B cell (primary cell): Measurements from ENCODE around the gene ALG8. TPM values are rescaled to one million over a fixed set of nuclear protein-coding genes. Genes with fewer than 3 reads are reported as not detected.

ENCODE experiments used
- ATAC-seq: fragments of 200-7000 bp; cut with Tn5 transposase; one replicate; pipeline ENCODE4 v1.10.0; 2021; ENCODE audit warnings: low read depth, mild to moderate bottlenecking, moderate number of reproducible peaks, moderate library complexity
- CTCF ChIA-PET: fragments of 350-600 bp; sonication (Branson Sonifier 250); formaldehyde crosslinking; loops from one replicate; lab custom pipeline; 2021; ENCODE audit warnings: antibody characterized with exemption, inconsistent platforms; lab: Charles Lee
- POLR2A ChIA-PET: fragments of 350-600 bp; sonication (Branson Sonifier 250); formaldehyde crosslinking; loops from one replicate; lab custom pipeline; 2021; ENCODE audit warnings: antibody characterized with exemption; lab: Charles Lee
- DNase-seq: peaks from one replicate; pipeline ENCODE4 v3.0.0; 2013
- H2AFZ ChIP-seq: 2 replicates; pipeline ENCODE4 v1.6.1; 2012; ENCODE audit warnings: mild to moderate bottlenecking, low read depth, low read length; ENCODE audit not compliant: insufficient read depth, poor library complexity, severe bottlenecking
- H3K27ac ChIP-seq, 2 donors: 1 replicate in 1 of 2; 2 replicates in 1 of 2; pipeline ENCODE4 v1.5.1; 2012 to 2013; ENCODE audit warnings: low read length in 2 of 2, mild to moderate bottlenecking in 2 of 2, moderate library complexity in 1 of 2
- H3K27me3 ChIP-seq, 4 experiments: fragments of 200-600 bp in 1 of 4; sonication (generic) in 1 of 4; replicated peaks in 1 of 4; 1 replicate in 2 of 4; 2 replicates in 2 of 4; pipeline versions ENCODE4 v1.6.1 to v1.7.0; 2013 to 2016; ENCODE audit warnings: low read length in 3 of 4, mild to moderate bottlenecking in 2 of 4, mixed read lengths in 1 of 4, moderate library complexity in 1 of 4; ENCODE audit not compliant: insufficient read depth in 4 of 4, control insufficient read depth in 3 of 4; ENCODE audit errors: control extremely low read depth in 1 of 4
- H3K36me3 ChIP-seq, 2 experiments: replicated peaks in 1 of 2; 1 replicate in 1 of 2; 2 replicates in 1 of 2; pipeline versions ENCODE4 v1.6.1 to v1.7.1; 2013; ENCODE audit warnings: low read length in 1 of 2; ENCODE audit not compliant: insufficient read depth in 2 of 2, control insufficient read depth in 1 of 2; ENCODE audit errors: control extremely low read depth in 1 of 2, extremely low read depth in 1 of 2
- H3K4me1 ChIP-seq, 2 donors: fragments of 200-600 bp in 1 of 2; sonication (generic) in 1 of 2; 1 replicate in 1 of 2; 2 replicates in 1 of 2; pipeline versions ENCODE4 v1.5.1 to v1.6.1; 2013 to 2017; ENCODE audit warnings: low read length in 2 of 2; ENCODE audit not compliant: control insufficient read depth in 2 of 2, insufficient read depth in 2 of 2
- H3K4me2 ChIP-seq: replicated peaks from 2 replicates; pipeline ENCODE3; 2012; ENCODE audit warnings: mild to moderate bottlenecking, low read depth, low read length; ENCODE audit not compliant: poor library complexity, severe bottlenecking
- H3K4me3 ChIP-seq, 5 experiments: fragments of 200-600 bp in 1 of 5; sonication (generic) in 1 of 5; 1 replicate in 3 of 5; 2 replicates in 2 of 5; pipeline versions ENCODE4 v1.5.1 to v1.7.0; 2011 to 2016; ENCODE audit warnings: low read length in 4 of 5, mild to moderate bottlenecking in 4 of 5, low read depth in 2 of 5, control low read depth in 1 of 5, moderate library complexity in 1 of 5; ENCODE audit not compliant: insufficient read depth in 1 of 5; ENCODE audit errors: control extremely low read depth in 1 of 5, extremely low read depth in 1 of 5
- H3K79me2 ChIP-seq: fragments of 200-600 bp; sonication (generic); one replicate; pipeline ENCODE4 v1.6.0; 2016; ENCODE audit warnings: low read length; ENCODE audit not compliant: control insufficient read depth, insufficient read depth
- H3K9ac ChIP-seq: fragments of 200-600 bp; sonication (generic); 2 replicates; pipeline ENCODE4 v1.6.1; 2017; ENCODE audit warnings: mild to moderate bottlenecking, low read length, moderate library complexity
- H3K9me3 ChIP-seq, 3 donors: one replicate each; pipeline versions ENCODE4 v1.6.1 to v1.7.1; 2013; ENCODE audit warnings: low read length in 2 of 3; ENCODE audit not compliant: control insufficient read depth in 2 of 3, insufficient read depth in 1 of 3; ENCODE audit errors: control extremely low read depth in 1 of 3
- H4K20me1 ChIP-seq: 2 replicates; pipeline ENCODE4 v1.6.0; 2012; ENCODE audit warnings: mild to moderate bottlenecking, low read length; ENCODE audit not compliant: insufficient read depth, control insufficient read depth, poor library complexity, severe bottlenecking
- H3K27ac Mint-ChIP-seq: one replicate; pipeline ENCODE4 v1.8.0; 2021; ENCODE audit warnings: mixed read lengths
- H3K27me3 Mint-ChIP-seq: one replicate; pipeline ENCODE4 v1.8.0; 2021; ENCODE audit warnings: mixed read lengths
- H3K4me1 Mint-ChIP-seq: one replicate; pipeline ENCODE4 v1.8.0; 2021; ENCODE audit warnings: mixed read lengths
- H3K4me3 Mint-ChIP-seq: one replicate; pipeline ENCODE4 v1.8.0; 2021; ENCODE audit warnings: mixed read lengths
- H3K9me3 Mint-ChIP-seq: one replicate; pipeline ENCODE4 v1.8.0; 2022; ENCODE audit warnings: mixed read lengths; ENCODE audit not compliant: insufficient read depth
- CTCF ChIP-seq: fragments of 200-600 bp; IDR thresholded peaks from one replicate; pipeline ENCODE4 v1.8.0; 2022; ENCODE audit warnings: antibody characterized with exemption, mild to moderate bottlenecking
- EZH2 ChIP-seq: IDR thresholded peaks from 2 replicates; pipeline ENCODE4 v1.6.1; 2012; ENCODE audit warnings: borderline replicate concordance, low read depth, mild to moderate bottlenecking, moderate library complexity, low read length; ENCODE audit not compliant: insufficient read depth, poor library complexity, severe bottlenecking
- WGBS: methylation state at CpG from one replicate; pipeline ENCODE4 v1.1.5; 2013; ENCODE audit warnings: missing lambda C conversion rate; ENCODE audit not compliant: insufficient coverage; 5-methylcytosine and 5-hydroxymethylcytosine counted together
- intact Hi-C: fragments of 100-400 bp; cut with micrococcal nuclease; formaldehyde crosslinking; loops from one replicate; pipeline ENCODE4 v1.10.0; 2022
- polyA plus RNA-seq: library from polyadenylated mRNA; depleted of rRNA; stranded (reverse); fragments of >200 nt; gene quantifications from 2 replicates; pipeline ENCODE4 v1.2.3, GENCODE V29; 2012
- total RNA-seq, 2 donors: library from RNA; stranded (reverse); fragments of 120-200 nt in 1 of 2; gene quantifications; 1 replicate in 1 of 2; 2 replicates in 1 of 2; pipeline versions ENCODE4 v1.2.3 to v1.2.4, GENCODE V29; 2013 to 2022

Gene ALG8
- total and polyA plus RNA-seq, 2 donors (not counting 1 experiment from before 2014, with no cell fraction given), result 16.7 to 28.5 TPM

GRCh38 chr11:78079232-78080083 lies 60.0 kb downstream of the ALG8 start, which contains the start of gene NDUFC2:
Gene NDUFC2 (minus strand): TSS chr11:78079862. CDS start chr11:78079744, 118 bp downstream.
- under 1% methylated on average over 62 of the region's 68 CpGs for WGBS
- DNase-seq (peak; percentile 76), ATAC-seq (peak; percentile 86)
- peaks cover 18 to 35% of the 10 kb centered on the region in 2 donors for H3K4me1 ChIP-seq
- H3K27me3 ChIP-seq, result no peaks in the 10 kb centered on the region
- peaks cover 30% of the 10 kb centered on the region for H4K20me1 ChIP-seq
- TF ChIP-seq EZH2 (no peak), CTCF (no peak)
- peak within 1 kb of the TSS; percentile 89 to 96 (median 92) for H3K4me3 ChIP-seq
- Mint-ChIP-seq H3K4me3 (peak within 1 kb of the TSS; percentile 93), H3K27ac (peak within 1 kb of the TSS; percentile 86), H3K9me3 (no peaks in the 10 kb centered on the region), H3K27me3 (no peaks in the 10 kb centered on the region), H3K4me1 (peaks cover 48% of the 10 kb centered on the region)
- H3K79me2 ChIP-seq, result peaks cover 51% of the 10 kb centered on the region
- ChIA-PET POLR2A (interaction anchor here (0.5 to 0.7 kb wide), 5 partner anchors 58 to 445 kb away, joined by 3 to 5 read pairs (median 3); partner anchors contain the start of gene INTS4), CTCF (interaction anchor here (0.9 to 2.8 kb wide), 7 partner anchors 12 to 485 kb away, joined by 3 to 12 read pairs (median 4); partner anchors contain the start of gene INTS4)
- H2AFZ ChIP-seq, result peak within 1 kb of the TSS; percentile 96
- no peaks in the 10 kb centered on the region for H3K9me3 ChIP-seq
- intact Hi-C loops, result loop anchor here (1.0 to 10.0 kb wide), 3 partner anchors 60 to 109 kb away; partner anchors contain the start of genes ALG8, INTS4, KCTD21 and USP35
- H3K27ac ChIP-seq, result peak within 1 kb of the TSS; percentile 31 to 63
- H3K36me3 ChIP-seq, result peaks cover 0 to 9% of the 10 kb centered on the region in 2 experiments
- H3K4me2 ChIP-seq, result peak within 1 kb of the TSS; percentile 69
- peak within 1 kb of the TSS; percentile 89 for H3K9ac ChIP-seq
